Small intestine (tissue), 7 donors: ENCODE data around the gene TMEM98. TPM values are rescaled to one million over a fixed set of nuclear protein-coding genes. Genes with fewer than 3 reads are reported as not detected.

Experiments used
- DNase-seq, 2 donors: peaks; one replicate each; pipeline versions ENCODE4 v3.0.0 to v3.0.0-alpha.2; 2013
- FAIRE-seq: peaks from 2 replicates; lab custom pipeline; 2012; peaks lifted over from hg19 to GRCh38; lab: Jason Lieb, UNC
- H3K27ac ChIP-seq, 3 donors: one replicate each; pipeline ENCODE4 v1.5.1; 2013; ENCODE audit warnings: low read length in 2 of 3, mild to moderate bottlenecking in 2 of 3, control low read depth in 1 of 3, inconsistent platforms in 1 of 3, low read depth in 1 of 3, moderate library complexity in 1 of 3
- H3K27me3 ChIP-seq, 3 donors: one replicate each; pipeline ENCODE4 v1.6.1; 2013; ENCODE audit warnings: low read length in 3 of 3, inconsistent platforms in 1 of 3; ENCODE audit not compliant: control insufficient read depth in 3 of 3, insufficient read depth in 3 of 3
- H3K36me3 ChIP-seq, 3 donors: one replicate each; pipeline ENCODE4 v1.6.1; 2013; ENCODE audit warnings: low read length in 3 of 3, inconsistent platforms in 1 of 3, low read depth in 1 of 3, mild to moderate bottlenecking in 1 of 3, moderate library complexity in 1 of 3; ENCODE audit not compliant: control insufficient read depth in 3 of 3, insufficient read depth in 2 of 3
- H3K4me1 ChIP-seq, 3 donors: one replicate each; pipeline ENCODE4 v1.6.1; 2013; ENCODE audit warnings: low read length in 2 of 3, inconsistent platforms in 1 of 3, low read depth in 1 of 3, mild to moderate bottlenecking in 1 of 3, moderate library complexity in 1 of 3; ENCODE audit not compliant: control insufficient read depth in 3 of 3, insufficient read depth in 2 of 3
- H3K4me3 ChIP-seq, 3 donors: one replicate each; pipeline ENCODE4 v1.5.1; 2013; ENCODE audit warnings: low read length in 3 of 3, control low read depth in 1 of 3, inconsistent platforms in 1 of 3, low read depth in 1 of 3, mild to moderate bottlenecking in 1 of 3, moderate library complexity in 1 of 3
- H3K9me3 ChIP-seq, 2 donors: one replicate each; pipeline ENCODE4 v1.6.1; 2013; ENCODE audit warnings: low read depth in 1 of 2, low read length in 1 of 2; ENCODE audit not compliant: control insufficient read depth in 2 of 2, insufficient read depth in 1 of 2
- WGBS, 3 donors: extraction: QIAGEN DNeasy Blood & Tissue Kit; methylation state at CpG; one replicate each; pipeline ENCODE4 v1.1.7; 2013; 5-methylcytosine and 5-hydroxymethylcytosine counted together
- polyA plus RNA-seq, 4 donors: library from polyadenylated mRNA; stranded (reverse) in 3 of 4; unstranded in 1 of 4; fragments of 200-250 nt in 3 of 4; fragments of 120-200 nt in 1 of 4; gene quantifications; one replicate each; pipeline versions ENCODE4 v1.2.1 to v1.2.3, GENCODE V29; 2013
- donor health status: healthy with polysubstance abuse.
- donor health status: control.
- donor health status: control.
- donor health status: Bipolar disorder and iron deficiency.
- donor health status: healthy.

TMEM98 gene
- polyA plus RNA-seq, 4 donors: 52.8 to 203 (median 78.5) TPM

GRCh38 chr17:32928586-32929535, 908 bp downstream of the TMEM98 start:
- WGBS, 3 donors: 14 to 26% (median 16%) methylated on average over 19 of the region's 19 CpGs
- H3K9me3 ChIP-seq: no peaks in the 10 kb centered on the region
- DNase-seq (peak in 1 of 2 donors; percentile 48), FAIRE-seq (no peak)
- H3K36me3 ChIP-seq: peaks cover 0 to 21% (median 2%) of the 10 kb centered on the region in 3 donors
- H3K27me3 ChIP-seq: no peaks in the 10 kb centered on the region
- H3K4me1 ChIP-seq: peaks cover 0 to 14% (median 2%) of the 10 kb centered on the region in 3 donors
- peak overlapping the region; percentile 53 to 92 (median 71) for H3K27ac ChIP-seq
- H3K4me3 ChIP-seq: peak overlapping the region in 2 of 3 donors; percentile 69 to 84

- Histone ChIP-seq H3K27ac (peak overlapping the region in 1 of 3 donors; percentile 92), H3K9me3 (no peaks in the 10 kb centered on the region), H3K27me3 (no peaks in the 10 kb centered on the region), H3K4me1 (peaks cover 0 to 14% (median 2%) of the 10 kb centered on the region in 3 donors), H3K4me3 (peak overlapping the region in 1 of 3 donors; percentile 69), H3K36me3 (peaks cover 0 to 26% (median 2%) of the 10 kb centered on the region in 3 donors)
- DNase-seq: no peak
- 52 to 72% (median 58%) methylated on average over 2 of the region's 2 CpGs for WGBS, 3 donors
- no peak for FAIRE-seq
These were observed 1.6 kb downstream of the TMEM98 start for GRCh38 chr17:32929588-32929987.

GRCh38 chr17:32930512-32930911, 2.6 kb downstream of the TMEM98 start:
- peaks cover 0 to 20% (median 2%) of the 10 kb centered on the region in 3 donors for H3K4me1 ChIP-seq
- 93 to 100% (median 94%) methylated on average over 1 of the region's 1 CpG for WGBS, 3 donors
- DNase-seq (no peak), FAIRE-seq (no peak)
- no peaks in the 10 kb centered on the region for H3K9me3 ChIP-seq
- peaks cover 0 to 29% (median 2%) of the 10 kb centered on the region in 3 donors for H3K36me3 ChIP-seq
- no peak overlapping the region for H3K4me3 ChIP-seq
- no peak overlapping the region for H3K27ac ChIP-seq
- no peaks in the 10 kb centered on the region for H3K27me3 ChIP-seq

- FAIRE-seq: no peak
- H3K27ac ChIP-seq: no peak overlapping the region
- H3K4me3 ChIP-seq: no peak overlapping the region
- no peak for DNase-seq
- no peaks in the 10 kb centered on the region for H3K9me3 ChIP-seq
- H3K27me3 ChIP-seq: no peaks in the 10 kb centered on the region
- peaks cover 0 to 30% (median 2%) of the 10 kb centered on the region in 3 donors for H3K4me1 ChIP-seq
- 71 to 86% (median 81%) methylated on average over 1 of the region's 1 CpG for WGBS, 3 donors
- H3K36me3 ChIP-seq: peaks cover 0 to 39% (median 2%) of the 10 kb centered on the region in 3 donors
These were observed 3.7 kb downstream of the TMEM98 start for GRCh38 chr17:32931686-32932085.

GRCh38 chr17:32933881-32934280, 5.9 kb downstream of the TMEM98 start:
- Histone ChIP-seq H3K27ac (no peak overlapping the region), H3K27me3 (no peaks in the 10 kb centered on the region), H3K36me3 (peaks cover 0 to 56% (median 2%) of the 10 kb centered on the region in 3 donors), H3K9me3 (no peaks in the 10 kb centered on the region), H3K4me1 (peaks cover 0 to 30% (median 0%) of the 10 kb centered on the region in 3 donors), H3K4me3 (no peak overlapping the region)
- DNase-seq (no peak), FAIRE-seq (no peak)
- 77 to 100% (median 82%) methylated on average over 2 of the region's 2 CpGs for WGBS, 3 donors

GRCh38 chr17:32935726-32936125, 7.8 kb downstream of the TMEM98 start:
- Histone ChIP-seq H3K9me3 (no peaks in the 10 kb centered on the region), H3K4me1 (peaks cover 0 to 23% (median 0%) of the 10 kb centered on the region in 3 donors), H3K27me3 (no peaks in the 10 kb centered on the region), H3K27ac (peak overlapping the region in 1 of 3 donors; percentile 73), H3K36me3 (peaks cover 0 to 69% (median 2%) of the 10 kb centered on the region in 3 donors), H3K4me3 (no peak overlapping the region)
- WGBS, 3 donors: 44 to 73% (median 59%) methylated on average over 2 of the region's 2 CpGs
- FAIRE-seq: no peak
- DNase-seq: peak in 1 of 2 donors; percentile 59

- peaks cover 0 to 23% (median 0%) of the 10 kb centered on the region in 3 donors for H3K4me1 ChIP-seq
- H3K27me3 ChIP-seq: no peaks in the 10 kb centered on the region
- FAIRE-seq: no peak
- H3K36me3 ChIP-seq: peaks cover 0 to 67% (median 2%) of the 10 kb centered on the region in 3 donors
- no peak overlapping the region for H3K4me3 ChIP-seq
- no peak for DNase-seq
- no peaks in the 10 kb centered on the region for H3K9me3 ChIP-seq
- 83 to 87% (median 85%) methylated on average over 15 of the region's 15 CpGs for WGBS, 3 donors
- H3K27ac ChIP-seq: peak overlapping the region in 1 of 3 donors; percentile 73
These were observed 8.4 kb downstream of the TMEM98 start for GRCh38 chr17:32936186-32936893.

- Histone ChIP-seq H3K27me3 (no peaks in the 10 kb centered on the region), H3K36me3 (peaks cover 0 to 70% (median 2%) of the 10 kb centered on the region in 3 donors), H3K9me3 (no peaks in the 10 kb centered on the region), H3K4me3 (no peak overlapping the region), H3K4me1 (peaks cover 0 to 23% (median 0%) of the 10 kb centered on the region in 3 donors), H3K27ac (peak overlapping the region in 1 of 3 donors; percentile 73)
- WGBS, 3 donors: 6 to 8% (median 7%) methylated on average over 14 of the region's 14 CpGs
- peak; percentile 61 to 91 for DNase-seq
- no peak for FAIRE-seq
These were observed 9.0 kb downstream of the TMEM98 start for GRCh38 chr17:32936894-32937500.
